NCI-H510A treated with DMSO at 0.1 percent for 48 hours (cell line): ENCODE data around the gene DRAM2.
"Not testable (repeated sequence)": the region's sequence is repeated elsewhere in the genome, so short reads cannot be mapped to it uniquely, and the experiment has no call there.

Experiments
- DNase-seq: peaks from one replicate; lab custom pipeline; 2025; lab: John Stamatoyannopoulos, UW

DRAM2 gene

DNA sequence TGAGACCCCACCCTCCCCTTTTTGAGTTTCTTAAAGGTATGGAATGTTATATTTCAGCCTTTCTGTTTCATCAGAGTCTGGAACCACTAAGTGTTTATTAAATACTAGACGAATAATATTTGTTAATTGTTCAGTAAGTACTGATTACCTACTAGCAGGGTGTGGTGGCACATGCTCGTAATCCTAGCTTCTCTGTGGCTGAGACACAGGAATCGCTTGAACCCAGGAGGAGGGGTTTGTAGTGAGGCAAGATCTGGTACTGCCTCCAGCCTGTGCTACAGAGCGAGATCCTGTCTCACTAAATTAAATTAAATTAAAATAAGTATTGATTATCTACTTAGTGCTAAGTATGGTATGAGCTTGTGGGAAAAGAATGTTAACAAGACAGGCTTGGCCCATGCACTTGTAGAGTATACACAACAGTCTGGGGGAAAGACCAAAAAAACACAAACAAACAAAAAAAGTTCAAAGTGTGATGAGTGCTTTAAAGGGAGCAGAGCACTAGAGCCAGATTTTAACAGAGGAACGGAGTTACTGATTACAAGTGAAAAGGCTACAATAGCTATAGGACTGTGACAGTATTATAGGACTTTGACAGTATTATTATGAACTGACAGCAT is 2.6 kb upstream of the DRAM2 start:
- DNase-seq, result no peak

DNA sequence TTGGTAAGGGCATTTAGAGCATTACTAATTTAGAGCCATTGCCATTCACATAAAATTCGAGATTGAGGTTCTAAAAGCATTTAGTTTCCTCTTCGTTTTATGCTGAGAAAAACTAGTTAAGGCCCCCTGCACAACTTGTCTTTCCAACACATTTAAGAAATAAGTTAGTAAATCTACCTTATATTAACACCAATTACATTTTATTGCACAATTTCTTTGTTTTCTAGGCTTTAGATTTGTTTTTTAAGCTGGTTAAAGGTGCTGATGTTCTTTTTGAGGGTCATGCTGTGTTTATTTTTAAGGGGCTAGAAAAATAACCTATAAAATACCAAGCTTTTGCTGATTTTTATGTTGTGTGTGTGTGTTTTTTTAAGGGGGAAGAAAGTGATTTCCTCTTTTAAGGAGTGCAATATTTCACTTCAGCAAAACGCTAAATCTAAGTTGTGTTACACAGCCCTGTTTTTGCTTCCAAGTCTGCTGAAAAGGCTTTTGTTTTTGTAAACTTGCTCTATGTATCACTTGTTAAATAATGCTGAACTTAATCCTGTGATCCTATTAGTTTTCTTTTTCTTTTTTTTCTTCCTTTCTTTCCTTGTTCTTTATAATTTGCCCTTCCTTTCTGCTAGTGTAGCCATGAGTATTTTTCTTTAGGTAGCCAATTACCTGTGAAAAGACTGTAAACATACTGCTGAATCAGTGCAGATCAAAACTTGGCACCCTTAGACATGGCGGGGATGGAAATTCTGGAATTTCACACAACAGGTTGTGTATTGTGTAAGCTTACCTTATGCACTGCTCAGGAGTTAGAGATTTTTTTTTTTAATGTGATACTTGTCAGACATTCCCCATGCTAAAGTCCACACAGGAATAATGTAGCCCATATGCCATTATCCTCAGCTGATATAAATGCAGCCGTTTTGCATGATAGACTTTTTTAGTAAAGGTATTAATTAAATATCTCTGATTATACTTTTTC is 1.6 kb upstream of the DRAM2 start:
- DNase-seq, result no peak

DNA sequence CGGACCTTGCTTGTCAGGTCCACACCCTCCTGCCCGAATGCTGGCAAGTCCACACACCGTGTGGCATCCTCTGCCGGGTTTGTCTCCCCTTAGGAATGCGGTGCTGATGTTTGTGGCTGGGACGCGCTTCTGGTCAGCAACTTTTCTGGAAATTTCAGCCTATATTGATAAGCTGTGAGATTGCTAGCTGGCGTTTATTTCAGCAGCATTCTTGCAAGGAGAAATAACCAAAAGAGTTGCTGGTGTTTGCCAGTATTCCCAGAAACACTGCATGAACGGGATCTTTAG is 731 bp upstream of the DRAM2 start:
- no peak for DNase-seq

DNA sequence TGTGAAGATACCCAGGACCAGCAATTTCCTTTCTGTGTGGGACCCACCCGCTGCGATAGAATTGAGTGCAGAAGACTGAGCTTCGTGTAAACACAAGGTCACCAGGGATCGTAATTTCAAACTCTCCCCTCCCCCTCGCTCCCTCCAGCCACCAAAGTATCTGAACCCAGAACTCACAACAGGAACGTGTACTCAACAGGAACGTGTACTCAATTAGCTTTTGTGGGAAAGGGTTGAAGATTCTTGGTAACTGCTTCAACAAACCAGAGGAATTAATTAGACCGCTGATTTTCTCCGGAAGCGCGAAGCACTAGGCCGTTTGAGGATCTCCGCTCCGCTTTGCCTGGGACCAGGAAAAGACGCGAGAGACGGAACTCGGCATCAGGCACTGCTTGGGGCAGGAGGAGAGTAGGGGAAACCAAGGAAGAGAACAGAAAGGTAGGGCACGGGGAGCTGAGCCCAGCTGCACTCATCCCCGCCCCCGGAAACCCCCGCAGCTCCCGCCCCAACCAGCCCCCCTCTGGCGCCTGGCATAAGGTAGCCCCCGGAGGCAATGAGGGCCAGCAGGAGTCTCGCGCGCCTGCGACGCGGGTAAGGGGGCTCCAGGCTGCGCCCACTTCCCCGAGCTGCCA is 453 bp downstream of the DRAM2 start:
- peak; percentile 60 for DNase-seq

DNA sequence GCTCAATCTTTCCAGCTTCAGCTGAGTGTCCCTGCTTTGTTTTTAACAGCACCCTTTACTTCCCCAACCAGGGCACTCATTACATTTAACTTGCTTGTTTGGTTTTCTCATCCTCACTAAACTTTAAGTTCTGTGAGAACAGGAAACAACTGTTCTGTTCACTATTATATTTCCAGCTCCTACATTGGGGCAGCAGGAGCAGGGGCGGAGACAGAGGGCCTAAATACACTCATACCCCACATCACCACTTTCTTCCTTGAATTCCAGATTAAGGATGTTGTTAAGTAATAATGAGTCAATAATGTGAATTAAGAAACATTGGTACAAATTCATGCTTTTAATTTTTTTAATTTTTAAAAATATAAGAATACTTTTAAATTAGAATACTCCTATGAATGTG is 6.0 kb downstream of the DRAM2 start:
- DNase-seq, result no peak

DNA sequence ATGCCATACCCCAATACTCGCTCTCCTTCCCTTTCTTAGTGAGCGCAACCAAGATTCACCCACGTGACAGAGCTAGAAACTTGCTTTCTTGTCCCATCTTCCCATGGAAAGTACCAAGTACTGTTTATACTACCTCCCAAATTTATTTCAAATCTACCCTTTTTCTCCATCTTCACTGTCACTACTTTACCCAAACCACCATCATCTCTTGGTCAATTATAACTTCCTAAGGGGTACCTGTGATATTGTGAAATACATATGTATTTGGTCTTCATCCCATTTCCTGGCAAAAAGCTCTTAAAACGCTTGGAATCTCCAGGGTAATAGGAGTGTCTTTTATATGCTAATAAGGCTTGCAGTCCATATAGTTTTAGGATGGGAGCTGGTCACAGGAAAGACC is 8.2 kb downstream of the DRAM2 start:
- no peak for DNase-seq

DNA sequence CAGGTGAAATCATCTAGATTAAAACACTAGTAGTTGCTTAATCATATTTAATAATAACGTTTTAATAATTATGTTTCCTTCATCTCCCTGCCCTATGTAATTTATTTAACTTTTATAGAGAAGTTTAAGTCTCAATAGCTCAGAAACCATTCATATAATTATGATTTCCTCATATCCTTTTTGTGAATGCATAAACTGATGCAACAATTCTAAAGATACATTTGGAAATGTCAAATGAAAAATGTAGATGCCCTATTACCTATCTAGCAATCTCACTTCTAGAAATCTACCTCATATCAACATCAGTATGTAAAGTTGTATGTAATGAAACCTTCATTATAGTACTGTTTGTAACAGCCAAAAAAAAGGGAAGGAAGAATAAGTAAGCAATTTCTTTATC is 10.5 kb downstream of the DRAM2 start:
- no peak for DNase-seq

DNA sequence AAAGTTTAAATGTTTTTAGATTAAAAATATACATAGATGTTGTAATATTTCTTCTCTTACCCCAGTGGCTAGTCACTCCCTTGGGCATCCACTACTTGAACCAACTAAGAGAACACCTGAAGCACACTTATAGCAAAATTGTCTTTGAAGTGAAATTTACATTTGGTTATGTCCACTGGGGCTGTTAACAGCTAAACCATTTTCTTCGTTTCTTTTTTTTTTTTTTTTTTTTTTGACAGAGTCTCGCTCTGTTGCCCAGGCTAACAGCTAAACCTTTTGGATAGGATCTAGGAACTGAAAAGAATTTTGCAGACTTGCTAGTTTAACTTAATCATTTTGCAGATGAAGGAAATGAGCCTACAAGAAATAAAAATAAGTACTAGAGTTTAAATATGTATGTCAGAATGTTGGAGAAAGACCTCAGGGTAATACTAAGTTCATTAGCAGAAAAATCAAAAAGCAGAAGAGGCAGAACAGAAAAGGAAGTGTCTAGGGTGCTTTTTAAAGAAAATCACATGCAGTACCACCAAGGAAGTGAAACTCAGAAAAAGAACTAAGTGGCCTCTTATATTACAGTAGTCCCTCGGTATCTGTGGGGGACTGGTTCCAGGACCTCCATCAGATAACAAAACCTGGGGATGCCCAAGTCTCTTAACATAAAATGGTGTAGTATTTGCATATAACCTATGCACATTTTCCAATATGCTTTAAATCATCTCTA is 11.8 kb downstream of the DRAM2 start:
- DNase-seq, result no peak

DNA sequence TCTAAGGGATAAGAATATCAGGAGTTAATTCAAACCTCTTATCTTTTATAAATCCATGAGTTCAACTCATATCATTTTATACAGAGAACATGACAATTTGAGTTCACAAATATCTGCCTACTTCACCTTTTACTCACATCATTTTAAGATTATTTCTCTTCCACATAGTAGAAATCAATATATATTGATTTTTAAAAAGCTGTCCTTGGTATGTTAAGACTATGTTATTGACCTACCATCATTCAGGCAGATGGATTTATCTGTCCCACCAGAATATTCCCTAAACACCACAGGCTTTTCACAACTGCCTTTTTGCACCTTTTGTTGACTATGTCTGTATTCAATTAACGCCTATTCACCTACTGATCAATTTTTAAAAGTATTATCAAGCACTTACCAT is 13.5 kb downstream of the DRAM2 start:
- no peak for DNase-seq

DNA sequence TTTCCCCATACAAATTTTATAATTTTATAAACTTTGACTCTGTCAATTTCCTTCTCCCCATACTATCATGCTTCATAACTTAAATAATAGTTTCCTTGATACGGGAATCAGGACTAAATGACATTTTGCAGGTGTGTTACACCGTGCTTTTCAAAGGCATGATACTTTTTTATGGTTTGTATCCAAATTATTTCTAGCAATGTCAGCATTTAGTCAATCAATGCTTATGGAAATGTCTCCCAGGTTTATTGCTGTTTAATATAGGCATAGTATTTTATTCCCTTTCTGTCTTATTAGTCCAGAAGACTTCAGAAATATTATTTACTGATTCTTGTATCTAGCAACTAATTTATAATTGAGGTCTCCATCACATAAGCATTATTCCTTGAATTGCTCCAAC is 23.4 kb downstream of the DRAM2 start:
- no peak for DNase-seq

DNA sequence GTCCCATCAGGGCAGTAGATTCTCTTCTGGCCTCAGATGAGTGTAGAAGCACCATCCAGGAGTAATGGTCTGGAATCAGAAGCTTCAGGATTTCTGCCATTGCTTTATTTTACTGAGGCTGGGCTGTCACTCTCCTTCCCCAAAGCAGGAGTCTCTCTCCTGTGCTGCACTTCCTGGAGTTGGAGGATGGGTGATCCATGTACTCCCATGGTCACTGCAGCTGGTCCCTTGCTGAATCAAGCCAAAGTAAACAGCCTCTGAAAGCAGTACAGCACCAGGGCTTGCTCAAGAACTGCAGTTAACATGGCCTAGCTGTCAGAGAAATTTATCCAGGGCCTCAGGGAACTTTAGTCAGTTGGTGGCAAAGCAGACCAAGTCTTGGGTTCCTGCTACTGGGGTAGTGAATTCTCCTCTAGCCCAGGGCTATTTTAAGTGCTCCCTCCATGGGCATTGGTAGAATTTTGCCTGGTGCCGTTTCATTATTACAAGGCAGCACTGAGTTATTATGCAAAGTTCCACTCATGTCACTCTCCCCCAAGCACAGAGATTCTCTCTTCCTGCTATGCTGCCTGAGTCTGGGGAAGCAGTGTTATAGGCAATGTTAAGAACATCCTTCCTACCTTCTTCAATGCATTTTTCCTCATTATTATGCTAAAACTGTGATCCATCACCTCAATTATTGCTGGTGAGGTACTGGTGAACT is 29.5 kb downstream of the DRAM2 start:
- peak; percentile 6 for DNase-seq

DNA sequence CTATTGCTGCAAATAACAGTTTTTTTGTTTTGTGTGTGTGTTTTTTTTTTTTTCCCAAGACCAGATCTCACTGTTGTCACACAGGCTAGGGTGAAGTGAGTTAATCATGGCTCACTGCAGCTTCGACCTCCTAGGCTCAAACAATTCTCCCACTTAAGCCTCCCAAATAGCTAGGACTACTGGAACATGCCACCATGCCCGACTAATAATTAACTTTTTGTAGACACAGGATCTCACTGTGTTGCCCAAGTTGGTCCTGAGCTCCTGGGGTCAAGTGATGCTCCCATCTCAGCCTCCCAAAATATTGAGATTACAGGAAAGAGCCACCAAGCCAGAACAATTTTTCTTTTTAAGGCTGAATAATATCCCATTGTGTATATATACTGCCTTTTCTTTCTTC is 34.9 kb downstream of the DRAM2 start:
- DNase-seq, result no peak

DNA sequence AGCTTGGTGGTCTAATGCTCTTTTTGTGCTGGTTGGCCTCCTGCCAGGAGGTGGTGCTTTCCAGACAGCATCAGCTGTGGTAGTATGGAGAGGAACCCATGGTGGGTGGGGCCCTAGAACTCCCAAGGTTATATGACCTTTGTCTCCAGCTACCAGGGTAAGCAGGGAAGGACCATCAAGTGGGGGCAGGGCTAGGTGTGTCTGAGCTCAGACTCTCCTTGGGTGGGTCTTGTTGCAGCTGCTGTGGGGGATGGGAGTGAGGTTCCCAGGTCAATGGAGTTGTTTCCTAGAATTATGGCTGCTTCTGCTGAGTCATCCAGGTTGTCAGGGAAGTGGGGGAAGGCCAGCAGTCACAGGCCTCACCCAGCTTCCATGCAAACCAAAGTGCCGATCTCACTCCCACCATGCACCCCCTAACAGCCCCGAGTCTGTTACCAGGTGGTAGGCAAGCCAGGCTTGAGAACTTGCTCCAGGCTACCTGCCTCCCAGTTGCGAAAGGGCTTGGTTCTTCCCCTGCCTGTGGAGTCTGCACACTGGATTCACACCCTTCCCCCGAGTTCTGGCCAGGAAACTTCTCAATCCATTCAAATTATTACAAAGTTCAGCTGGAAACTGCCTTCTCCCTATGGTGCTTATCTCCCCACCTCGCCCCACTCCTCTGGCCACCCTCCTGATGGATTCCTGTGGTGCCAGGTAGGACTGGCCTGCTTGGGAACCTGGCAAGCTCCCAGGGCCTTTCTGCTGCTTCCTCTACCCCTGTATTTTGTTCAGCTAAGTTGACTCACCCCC is 37.8 kb downstream of the DRAM2 start:
- no peak for DNase-seq

DNA sequence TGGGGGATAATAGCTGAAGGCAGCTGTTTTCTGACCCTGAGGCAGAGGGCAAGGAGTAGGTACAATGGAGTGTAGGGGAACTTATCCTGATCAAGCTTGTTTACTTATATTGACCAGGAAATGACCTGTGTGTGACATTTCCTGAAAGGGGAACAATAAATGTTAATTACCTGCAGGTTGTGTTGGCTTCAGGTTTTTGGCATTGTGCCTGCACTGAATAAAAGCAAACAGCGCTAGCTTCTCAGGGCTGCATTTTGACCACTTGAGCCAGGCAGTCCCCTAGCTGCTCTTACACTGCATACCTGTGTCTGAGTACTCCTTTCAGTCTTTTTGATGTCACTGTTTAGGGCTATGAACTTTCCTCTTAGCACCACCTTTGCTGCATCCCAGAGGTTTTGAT is 40.6 kb downstream of the DRAM2 start:
- DNase-seq, result no peak

DNA sequence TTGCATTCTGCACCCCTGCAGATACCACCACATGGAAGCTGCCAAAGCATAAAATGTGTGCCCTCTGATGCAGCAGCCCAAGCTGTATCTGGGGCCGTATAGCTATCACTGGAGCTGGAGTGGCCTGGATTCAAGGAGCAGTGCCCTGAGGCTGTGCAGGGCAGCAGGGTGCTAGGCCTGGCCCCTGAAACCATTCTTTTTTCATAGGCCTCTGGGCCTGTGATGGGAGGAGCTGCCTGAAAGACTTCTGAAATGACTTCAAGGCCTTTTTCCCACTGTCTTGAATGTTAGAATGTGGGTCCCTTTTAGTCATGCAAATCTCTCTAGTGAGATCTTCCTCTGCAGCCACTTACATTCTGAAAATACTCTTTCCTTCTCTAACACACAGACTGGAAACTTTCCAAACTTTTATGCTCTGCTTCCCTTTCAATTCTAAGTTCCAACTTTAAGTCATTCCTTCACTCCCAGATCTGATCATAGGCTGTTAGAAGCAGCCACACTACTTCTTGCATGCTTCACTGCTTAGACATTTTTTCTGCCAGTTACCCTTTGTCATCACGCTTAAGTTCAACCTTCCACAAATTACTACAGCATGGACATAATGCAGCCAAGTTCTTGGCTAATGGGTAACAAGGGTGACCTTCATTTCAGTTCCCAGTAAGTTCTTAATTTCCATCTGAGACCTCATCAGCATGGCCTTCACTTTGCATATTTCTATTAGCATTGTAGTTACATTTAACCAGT is 42.4 kb downstream of the DRAM2 start:
- DNase-seq, result no peak

DNA sequence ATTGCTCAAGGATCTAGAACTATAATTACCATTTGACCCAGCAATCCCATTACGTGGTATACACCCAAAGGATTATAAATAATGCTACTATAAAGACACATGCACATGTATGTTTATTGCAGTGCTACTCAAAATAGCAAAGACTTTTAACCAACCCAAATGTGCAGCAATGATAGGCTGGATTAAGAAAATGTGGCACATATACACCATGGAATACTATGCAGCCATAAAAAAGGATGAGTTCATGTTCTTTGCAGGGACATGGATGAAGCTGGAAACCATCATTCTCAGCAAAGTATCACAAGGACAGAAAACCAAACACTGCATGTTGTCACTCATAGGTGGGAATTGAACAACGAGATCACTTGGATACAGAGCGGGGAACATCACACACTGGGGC is 44.5 kb downstream of the DRAM2 start:
- not testable (repeated sequence) for DNase-seq

DNA sequence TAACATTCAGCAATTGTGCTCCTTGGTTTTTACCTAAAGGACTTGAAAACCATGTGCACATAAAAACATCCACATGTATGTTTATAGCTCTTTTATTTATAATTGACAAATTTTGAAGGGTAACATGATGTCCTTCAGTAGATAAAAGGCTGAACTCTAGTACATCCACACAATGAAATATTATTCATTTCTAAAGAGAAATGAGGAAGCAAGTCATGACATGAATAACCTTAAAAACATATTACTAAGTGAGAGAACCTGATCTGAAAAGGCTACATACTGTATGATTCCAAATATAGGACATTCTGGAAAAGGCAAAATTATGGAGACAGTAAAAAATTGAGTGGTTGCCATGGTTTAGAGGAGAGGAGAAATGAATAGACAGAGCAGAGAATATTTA is 50.3 kb downstream of the DRAM2 start:
- no peak for DNase-seq

DNA sequence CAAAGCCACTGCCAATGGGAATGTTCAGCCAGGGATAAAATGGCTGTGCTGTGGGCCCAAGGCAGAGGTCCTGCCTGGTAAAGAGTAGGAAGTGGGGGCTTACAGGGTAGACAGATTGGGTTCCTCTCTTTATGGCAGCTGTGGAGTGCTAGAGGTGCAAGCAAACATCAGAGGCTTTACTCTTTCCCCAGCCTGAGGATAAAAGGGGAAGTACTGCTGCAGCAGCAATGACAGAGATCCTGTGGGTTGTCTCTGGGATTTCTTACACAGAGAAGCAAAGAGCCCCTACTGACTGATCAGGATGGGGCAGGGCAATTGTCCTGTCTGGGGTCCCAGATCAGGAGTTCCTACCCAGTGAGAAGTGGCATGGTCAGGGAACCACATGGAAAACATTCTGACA is 54.2 kb downstream of the DRAM2 start:
- no peak for DNase-seq

DNA sequence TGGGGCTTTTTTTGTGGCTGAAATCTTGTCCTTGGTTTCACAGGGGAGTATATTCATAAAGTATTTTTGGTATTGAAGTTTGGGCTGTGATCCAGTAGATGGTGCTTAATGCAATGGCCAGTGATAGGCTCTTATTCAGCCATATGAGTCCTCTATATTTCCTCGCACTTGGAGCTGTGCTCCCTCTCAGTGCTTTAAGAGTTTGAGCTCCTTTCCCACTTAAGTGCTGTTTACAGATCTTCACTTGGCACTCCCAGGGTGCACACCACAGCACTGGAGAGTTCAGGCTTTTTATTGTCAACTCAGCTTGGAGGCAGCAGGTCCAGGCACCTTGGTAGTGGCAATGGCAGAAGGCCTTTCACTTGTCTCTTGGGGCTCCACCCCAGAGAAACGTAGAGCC is 54.9 kb downstream of the DRAM2 start:
- no peak for DNase-seq

DNA sequence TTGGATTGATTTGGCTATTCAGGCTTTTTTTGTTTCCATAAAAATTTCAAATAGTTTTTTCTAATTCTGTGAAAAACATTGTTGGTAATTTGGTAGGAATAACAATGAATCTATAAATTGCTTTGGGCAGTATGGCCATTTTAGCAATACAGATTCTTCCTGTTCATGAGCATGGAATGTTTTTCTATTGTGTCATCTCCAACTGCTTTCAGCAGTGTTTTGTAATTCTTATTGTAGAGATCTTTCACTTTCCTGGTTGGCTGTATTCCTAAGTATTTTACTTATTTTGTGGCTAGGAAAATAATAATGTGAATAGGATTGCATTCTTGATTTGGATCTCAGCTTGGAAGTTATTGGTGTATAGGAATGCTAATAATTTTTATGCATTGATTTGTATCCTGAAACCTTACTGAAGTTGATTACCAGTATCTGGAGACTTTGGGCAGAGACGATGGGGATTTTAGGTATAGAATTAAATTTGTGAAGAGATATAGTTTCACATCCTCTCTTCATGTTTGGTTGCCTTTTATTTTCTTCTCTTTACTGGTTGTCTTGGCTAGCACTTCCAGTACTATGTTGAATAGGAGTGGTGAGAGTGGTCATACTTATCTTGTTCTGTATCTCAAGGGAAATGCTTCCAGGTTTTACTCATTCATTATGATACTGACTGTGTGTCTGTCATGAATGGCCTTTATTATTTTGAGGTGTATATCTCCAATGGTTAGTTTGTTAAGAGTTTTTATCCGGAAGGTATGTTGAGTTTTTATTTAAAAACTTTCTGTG is 57.3 kb downstream of the DRAM2 start:
- DNase-seq, result no peak
